Ascending aorta (tissue), 2 donors: ENCODE measurements around the gene CMIP. TPM values are rescaled to one million over a fixed set of nuclear protein-coding genes. Genes with fewer than 3 reads are reported as not detected.

Experiments used
- DNase-seq, 2 donors: peaks; one replicate each; pipeline ENCODE4 v3.0.0-alpha.2; 2019; ENCODE audit warnings: low spot score in 2 of 2
- H3K27ac ChIP-seq, 2 donors: fragments of 200-600 bp; sonication (generic); one replicate each; pipeline ENCODE4 v1.5.1; 2016 to 2017; ENCODE audit warnings: mild to moderate bottlenecking in 1 of 2
- H3K27me3 ChIP-seq: fragments of 200-600 bp; sonication (generic); one replicate; pipeline ENCODE4 v1.5.1; 2017
- H3K36me3 ChIP-seq, 2 donors: fragments of 200-600 bp; sonication (generic); one replicate each; pipeline ENCODE4 v1.5.1; 2016
- H3K4me1 ChIP-seq, 2 donors: fragments of 200-600 bp; sonication (generic); one replicate each; pipeline ENCODE4 v1.5.1; 2016 to 2017; ENCODE audit warnings: mild to moderate bottlenecking in 1 of 2
- H3K4me3 ChIP-seq, 2 donors: fragments of 200-600 bp; sonication (generic); one replicate each; pipeline ENCODE4 v1.5.1; 2016 to 2017; ENCODE audit warnings: mild to moderate bottlenecking in 1 of 2
- H3K9me3 ChIP-seq, 2 donors: fragments of 200-600 bp; sonication (generic); one replicate each; pipeline ENCODE4 v1.5.1; 2016
- CTCF ChIP-seq, 3 experiments: fragments of 200-600 bp in 2 of 3; fragments of 450-650 bp in 1 of 3; sonication (generic) in 2 of 3; IDR thresholded peaks; one replicate each; pipeline ENCODE4 v1.5.1; 2016 to 2019; ENCODE audit warnings: antibody characterized with exemption in 3 of 3, mild to moderate bottlenecking in 1 of 3, moderate library complexity in 1 of 3
- intact Hi-C: fragments of 100-400 bp; cut with DNase I; formaldehyde crosslinking; loops from one replicate; pipeline ENCODE4 v1.15.1; 2023
- total RNA-seq: library from RNA; depleted of rRNA; stranded (reverse); fragments of >200 nt; gene quantifications from one replicate; pipeline ENCODE4 v1.1.0, GENCODE V29; 2016

Gene CMIP
- total RNA-seq, 1 donor from 2014 or later: 110 TPM

GRCh38 chr16:81572386-81573144 lies 128.0 kb downstream of the CMIP start:
- no peak overlapping the region for H3K27ac ChIP-seq

GRCh38 chr16:81573533-81574020 lies 129.0 kb downstream of the CMIP start:
- H3K27ac ChIP-seq: no peak overlapping the region
- H3K36me3 ChIP-seq: no peaks in the 10 kb centered on the region
- no peak for TF ChIP-seq CTCF (IDR thresholded peaks at IDR 0.05)
- intact Hi-C loops: no loop called here
- no peaks in the 10 kb centered on the region for H3K27me3 ChIP-seq
- H3K4me3 ChIP-seq: no peak overlapping the region
- no peaks in the 10 kb centered on the region for H3K9me3 ChIP-seq
- no peak for DNase-seq
- peaks cover 0 to 4% of the 10 kb centered on the region in 2 donors for H3K4me1 ChIP-seq

More at GRCh38 chr16:81572386-81573144, 128.0 kb downstream of the CMIP start:
- intact Hi-C loops: no loop called here
- H3K4me1 ChIP-seq: peaks cover 4 to 5% of the 10 kb centered on the region in 2 donors
- H3K36me3 ChIP-seq: no peaks in the 10 kb centered on the region
- no peaks in the 10 kb centered on the region for H3K9me3 ChIP-seq
- DNase-seq: no peak
- no peak overlapping the region for H3K4me3 ChIP-seq
- no peaks in the 10 kb centered on the region for H3K27me3 ChIP-seq
- TF ChIP-seq CTCF (IDR thresholded peaks at IDR 0.05): no peak

- intact Hi-C loops: no loop called here
- Histone ChIP-seq H3K9me3 (no peaks in the 10 kb centered on the region), H3K27ac (no peak overlapping the region), H3K4me3 (no peak overlapping the region), H3K36me3 (no peaks in the 10 kb centered on the region), H3K27me3 (no peaks in the 10 kb centered on the region), H3K4me1 (peaks cover 0 to 4% of the 10 kb centered on the region in 2 donors)
- no peak for DNase-seq
- no peak for TF ChIP-seq CTCF (IDR thresholded peaks at IDR 0.05)
Measured at GRCh38 chr16:81574168-81574567, 129.6 kb downstream of the CMIP start.

GRCh38 chr16:81575307-81575706 lies 130.7 kb downstream of the CMIP start:
- no peak for DNase-seq
- no peak overlapping the region for H3K4me3 ChIP-seq
- H3K27ac ChIP-seq: no peak overlapping the region
- no peaks in the 10 kb centered on the region for H3K36me3 ChIP-seq
- intact Hi-C loops: no loop called here
- TF ChIP-seq CTCF (IDR thresholded peaks at IDR 0.05): no peak
- peaks cover 0 to 4% of the 10 kb centered on the region in 2 donors for H3K4me1 ChIP-seq
- no peaks in the 10 kb centered on the region for H3K9me3 ChIP-seq
- no peaks in the 10 kb centered on the region for H3K27me3 ChIP-seq

GRCh38 chr16:81575834-81576233 lies 131.2 kb downstream of the CMIP start:
- no peak overlapping the region for H3K4me3 ChIP-seq

More at GRCh38 chr16:81575834-81576233, 131.2 kb downstream of the CMIP start:
- Histone ChIP-seq H3K4me1 (peaks cover 0 to 4% of the 10 kb centered on the region in 2 donors), H3K9me3 (no peaks in the 10 kb centered on the region), H3K27me3 (no peaks in the 10 kb centered on the region), H3K36me3 (no peaks in the 10 kb centered on the region), H3K27ac (no peak overlapping the region)
- intact Hi-C loops: no loop called here
- TF ChIP-seq CTCF (IDR thresholded peaks at IDR 0.05): no peak
- DNase-seq: no peak
